Endometrium (tissue), 2 donors: ENCODE data around the gene SLC9A9.
"Not testable (repeated sequence)": the region's sequence is repeated elsewhere in the genome, so short reads cannot be mapped to it uniquely, and the experiment has no call there.

Experiments used
- FAIRE-seq: peaks from 2 replicates; lab custom pipeline; 2012; peaks lifted over from hg19 to GRCh38; lab: Jason Lieb, UNC
- donor health status: control.
- donor health status: control.

SLC9A9 gene

GRCh38 chr3:143753456-143753855 lies 94.8 kb downstream of the SLC9A9 start:
- no peak for FAIRE-seq

- FAIRE-seq = peak; percentile 84
Observed at GRCh38 chr3:143753006-143753405, 95.3 kb downstream of the SLC9A9 start.

GRCh38 chr3:143751643-143752178 lies 96.6 kb downstream of the SLC9A9 start:
- no peak for FAIRE-seq

- no peak for FAIRE-seq
Observed at GRCh38 chr3:143750841-143751240, 97.4 kb downstream of the SLC9A9 start.

- FAIRE-seq = no peak
Observed at GRCh38 chr3:143749926-143750325, 98.3 kb downstream of the SLC9A9 start.

GRCh38 chr3:143737065-143737464 lies 111.2 kb downstream of the SLC9A9 start:
- FAIRE-seq = no peak

GRCh38 chr3:143736205-143736997 lies 111.9 kb downstream of the SLC9A9 start:
- FAIRE-seq = no peak

- FAIRE-seq = no peak
Observed at GRCh38 chr3:143731776-143732175, 116.5 kb downstream of the SLC9A9 start.

GRCh38 chr3:143731320-143731719 lies 116.9 kb downstream of the SLC9A9 start:
- FAIRE-seq = no peak

GRCh38 chr3:143727391-143727790 lies 120.9 kb downstream of the SLC9A9 start:
- FAIRE-seq = no peak

GRCh38 chr3:143726727-143727126 lies 121.5 kb downstream of the SLC9A9 start:
- no peak for FAIRE-seq

GRCh38 chr3:143720381-143720780 lies 127.9 kb downstream of the SLC9A9 start:
- FAIRE-seq = no peak

GRCh38 chr3:143718463-143718862 lies 129.8 kb downstream of the SLC9A9 start:
- no peak for FAIRE-seq

GRCh38 chr3:143716731-143717130 lies 131.5 kb downstream of the SLC9A9 start:
- FAIRE-seq = no peak

GRCh38 chr3:143712522-143712921 lies 135.7 kb downstream of the SLC9A9 start:
- no peak for FAIRE-seq

- FAIRE-seq = no peak
Observed at GRCh38 chr3:143707848-143708247, 140.4 kb downstream of the SLC9A9 start.

- FAIRE-seq = no peak
Observed at GRCh38 chr3:143700431-143700975, 147.8 kb downstream of the SLC9A9 start.

- FAIRE-seq = no peak
Observed at GRCh38 chr3:143699424-143699823, 148.8 kb downstream of the SLC9A9 start.

GRCh38 chr3:143698682-143699303 lies 149.5 kb downstream of the SLC9A9 start:
- no peak for FAIRE-seq

GRCh38 chr3:143697975-143698374 lies 150.3 kb downstream of the SLC9A9 start:
- FAIRE-seq = no peak

- FAIRE-seq = not testable (repeated sequence)
Observed at GRCh38 chr3:143695333-143695732, 152.9 kb downstream of the SLC9A9 start.

GRCh38 chr3:143693506-143693905 lies 154.8 kb downstream of the SLC9A9 start:
- no peak for FAIRE-seq

- no peak for FAIRE-seq
Observed at GRCh38 chr3:143686638-143687197, 161.6 kb downstream of the SLC9A9 start.
